HG02571 (cell line): Measurements from ENCODE around the gene ZNF83.
A peak's percentile ranks its signal among the peaks of the same experiment; 100 is the strongest.
"Not testable (repeated sequence)": the region's sequence is repeated elsewhere in the genome, so short reads cannot be mapped to it uniquely, and the experiment has no call there.

Source experiments
- ATAC-seq: cut with Tn5 transposase; IDR thresholded peaks from one replicate; pipeline ENCODE4 v1.9.1; 2021; ENCODE audit warnings: mild to moderate bottlenecking, moderate library complexity; ENCODE audit not compliant: unreplicated experiment

Gene ZNF83

GRCh38 chr19:52640916-52641315 is 2.8 kb upstream of the ZNF83 start:
- no peak for ATAC-seq

- ATAC-seq: no peak
These were observed 1.8 kb upstream of the ZNF83 start for GRCh38 chr19:52639996-52640395.

GRCh38 chr19:52638601-52639000 is 446 bp upstream of the ZNF83 start:
- ATAC-seq: no peak

GRCh38 chr19:52635786-52636570 is 2.2 kb downstream of the ZNF83 start:
- ATAC-seq: no peak

- ATAC-seq: not testable (repeated sequence)
These were observed 10.7 kb downstream of the ZNF83 start for GRCh38 chr19:52627441-52627840.

- ATAC-seq: no peak
These were observed 11.2 kb downstream of the ZNF83 start for GRCh38 chr19:52626915-52627314.

GRCh38 chr19:52622261-52622660 is 15.9 kb downstream of the ZNF83 start:
- no peak for ATAC-seq

- no peak for ATAC-seq
These were observed 16.8 kb downstream of the ZNF83 start for GRCh38 chr19:52621376-52621775.

GRCh38 chr19:52613299-52613906 is 24.8 kb downstream of the ZNF83 start:
- no peak for ATAC-seq

- ATAC-seq: no peak
These were observed 34.5 kb downstream of the ZNF83 start for GRCh38 chr19:52603558-52604207.

GRCh38 chr19:52602941-52603340 is 35.2 kb downstream of the ZNF83 start:
- ATAC-seq: no peak

GRCh38 chr19:52601974-52602366 is 36.2 kb downstream of the ZNF83 start:
- ATAC-seq: not testable (repeated sequence)

- ATAC-seq: peak; percentile 95
These were observed 36.9 kb downstream of the ZNF83 start for GRCh38 chr19:52601025-52601973.

- peak; percentile 9 for ATAC-seq
These were observed 37.5 kb downstream of the ZNF83 start for GRCh38 chr19:52600639-52601024.

- ATAC-seq: no peak
These were observed 38.9 kb downstream of the ZNF83 start for GRCh38 chr19:52599241-52599640.

- ATAC-seq: not testable (repeated sequence)
These were observed 44.7 kb downstream of the ZNF83 start for GRCh38 chr19:52593441-52593840.

GRCh38 chr19:52592301-52592700 is 45.9 kb downstream of the ZNF83 start:
- ATAC-seq: no peak

- ATAC-seq: no peak
These were observed 47.4 kb downstream of the ZNF83 start for GRCh38 chr19:52590728-52591127.

- no peak for ATAC-seq
These were observed 52.6 kb downstream of the ZNF83 start for GRCh38 chr19:52585604-52586003.

- no peak for ATAC-seq
These were observed 53.3 kb downstream of the ZNF83 start for GRCh38 chr19:52584736-52585440.
